Endometrium (tissue), 2 donors: Measurements from ENCODE around the gene CARF.

Source experiments
- FAIRE-seq: peaks from 2 replicates; lab custom pipeline; 2012; peaks lifted over from hg19 to GRCh38; lab: Jason Lieb, UNC
- donor health status: control.
- donor health status: control.

Gene CARF

GRCh38 chr2:203019142-203019541 is 107.1 kb downstream of the CARF start:
- FAIRE-seq: no peak

GRCh38 chr2:203021991-203022390 is 109.9 kb downstream of the CARF start:
- FAIRE-seq: no peak

GRCh38 chr2:203022751-203023150 is 110.7 kb downstream of the CARF start:
- no peak for FAIRE-seq

DNA sequence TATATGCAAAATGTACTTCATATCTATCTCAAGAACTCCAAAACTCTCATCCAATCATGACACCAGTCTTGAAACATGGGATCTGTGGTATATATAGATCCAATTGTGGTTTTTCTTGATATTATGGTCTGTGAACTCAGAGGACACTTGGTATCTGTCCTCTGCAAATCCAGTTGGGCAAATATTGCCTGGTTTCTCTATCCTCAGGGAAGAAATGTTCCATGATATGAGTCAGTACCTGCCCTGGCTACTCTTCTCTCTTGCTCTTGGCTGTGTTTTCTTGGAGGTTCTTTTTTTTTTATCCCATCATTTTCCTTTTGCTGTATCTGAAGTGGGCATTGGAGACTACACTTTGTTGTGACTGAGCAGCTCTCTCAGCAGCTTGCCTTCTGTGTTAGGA is 113.5 kb downstream of the CARF start:
- no peak for FAIRE-seq

DNA sequence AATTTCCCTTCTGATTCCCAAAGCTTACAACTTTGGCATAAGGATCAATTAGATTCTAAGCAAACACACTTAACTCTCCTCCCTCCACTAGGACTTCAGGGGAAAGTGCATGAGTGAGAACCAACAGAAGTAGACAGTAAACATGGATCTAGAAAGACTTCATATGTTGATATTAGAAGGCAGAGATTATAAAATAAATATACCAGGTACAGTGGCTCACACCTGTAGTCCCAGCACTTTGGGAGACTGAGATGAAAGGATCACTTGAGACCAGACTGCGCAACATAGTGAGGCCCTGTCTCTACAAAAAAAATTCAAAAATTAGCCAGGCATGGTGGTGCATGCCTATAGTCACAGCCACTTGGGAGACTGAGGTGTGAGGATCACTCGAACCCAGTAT is 118.5 kb downstream of the CARF start:
- FAIRE-seq: no peak

- no peak for FAIRE-seq
These were observed 118.9 kb downstream of the CARF start for GRCh38 chr2:203030991-203031390.

DNA sequence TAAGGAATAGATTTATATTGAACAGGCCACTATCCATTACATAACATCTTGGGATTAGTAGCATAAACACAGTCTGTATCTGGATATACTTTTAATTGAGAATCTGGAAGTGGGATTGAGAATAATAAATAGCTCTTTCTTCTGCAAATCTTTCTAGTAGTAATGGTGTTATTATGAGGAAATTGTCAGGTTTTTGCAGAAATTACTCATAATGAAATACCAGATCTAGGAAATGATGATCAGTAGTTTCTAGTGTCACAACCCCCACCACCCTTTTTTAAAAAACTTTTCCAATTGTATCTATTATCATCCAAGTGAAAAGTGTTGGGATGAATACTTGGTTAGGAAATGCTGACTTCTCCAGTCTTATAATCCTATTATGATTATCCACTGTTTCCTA is 121.3 kb downstream of the CARF start:
- no peak for FAIRE-seq

DNA sequence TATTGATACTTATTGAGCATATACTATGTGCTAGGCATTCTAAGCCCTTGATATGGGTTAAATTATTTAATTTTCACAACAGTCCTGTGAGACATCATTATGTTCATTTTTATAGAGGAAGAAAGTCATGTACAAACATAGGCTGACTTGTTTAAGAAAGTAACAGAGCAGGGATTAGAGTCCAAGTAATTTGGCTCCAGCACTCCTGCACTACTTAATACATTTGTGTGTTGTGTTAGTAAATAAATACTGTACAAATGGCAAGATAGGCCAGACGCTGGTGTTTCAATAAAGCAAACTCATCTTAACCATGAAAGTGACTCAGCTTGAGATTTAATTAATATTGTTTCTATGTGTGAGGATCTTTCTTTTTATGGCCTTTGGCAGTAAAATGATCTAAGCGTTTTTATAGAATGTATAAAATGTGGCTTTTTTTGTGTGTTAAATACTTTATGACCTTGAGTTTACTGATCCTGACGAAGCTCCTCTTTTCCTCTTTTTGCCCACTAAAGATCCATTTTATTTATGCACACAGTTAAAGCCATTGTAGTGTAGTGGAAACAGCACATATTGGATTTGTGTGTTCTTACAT is 123.9 kb downstream of the CARF start:
- FAIRE-seq: no peak
